22Rv1 (cell line): Measurements from ENCODE around the gene CRYBG1.

ENCODE experiments used
- CTCF ChIP-seq: fragments of 450-650 bp; IDR thresholded peaks from 2 replicates; pipeline ENCODE4 v1.5.1; 2017; ENCODE audit warnings: mild to moderate bottlenecking
- ZFX ChIP-seq: fragments of 450-650 bp; IDR thresholded peaks from 2 replicates; pipeline ENCODE4 v1.6.1; 2017; ENCODE audit warnings: antibody characterized with exemption, borderline replicate concordance

GRCh38 chr6:106512968-106513574 is 152.6 kb downstream of the CRYBG1 start:
- TF ChIP-seq CTCF (no peak), ZFX (no peak)
